HEK293 (cell line): ENCODE data around the gene ANKZF1.

Experiments
- CTCF ChIA-PET: fragments of 350-600 bp; formaldehyde crosslinking; extraction: SDS; loops from one replicate; lab custom pipeline; 2021; ENCODE audit warnings: antibody characterized with exemption; lab: Yijun Ruan, JAX
- POLR2A ChIA-PET: fragments of 300-600 bp; formaldehyde crosslinking; extraction: SDS; loops from one replicate; lab custom pipeline; 2020; ENCODE audit warnings: antibody characterized with exemption, inconsistent platforms; lab: Yijun Ruan, JAX
- H3K27ac ChIP-seq: fragments of 200-500 bp; sonication (Bioruptor generic); 2 replicates; pipeline ENCODE4 v1.5.1; 2014; ENCODE audit warnings: low read depth, low read length, control low read depth, inconsistent platforms; ENCODE audit errors: extremely low read depth
- H3K36me3 ChIP-seq, 2 experiments: fragments of 200-500 bp in 1 of 2; sonication (Bioruptor generic) in 1 of 2; 1 replicate in 1 of 2; 2 replicates in 1 of 2; pipeline ENCODE4 v1.5.1; 2014 to 2017; ENCODE audit warnings: inconsistent platforms in 2 of 2, low read length in 2 of 2; ENCODE audit not compliant: control insufficient read depth in 2 of 2, insufficient read depth in 1 of 2
- H3K4me1 ChIP-seq: fragments of 200-500 bp; sonication (Bioruptor generic); 2 replicates; pipeline ENCODE4 v1.5.1; 2014; ENCODE audit warnings: mild to moderate bottlenecking, low read length, inconsistent platforms; ENCODE audit not compliant: control insufficient read depth, insufficient read depth
- H3K4me3 ChIP-seq: 2 replicates; pipeline ENCODE4 v1.5.1; 2011; ENCODE audit warnings: low read depth, mild to moderate bottlenecking, control low read depth, low read length, moderate library complexity
- H3K9me3 ChIP-seq: fragments of 200-500 bp; sonication (Bioruptor generic); 2 replicates; pipeline ENCODE4 v1.5.1; 2014; ENCODE audit warnings: low read depth, low read length, inconsistent platforms; ENCODE audit not compliant: control insufficient read depth, insufficient read depth
- GLI2 ChIP-seq: fragments of 450-650 bp; formaldehyde crosslinking; IDR thresholded peaks from 2 replicates; pipeline ENCODE4; 2017; ENCODE audit warnings: missing biosample characterization, missing genetic modification characterization, low read depth, borderline replicate concordance
- HOXD13 ChIP-seq: sonication (generic); formaldehyde crosslinking; IDR thresholded peaks from 2 replicates; pipeline ENCODE4 v1.8.0; 2022; ENCODE audit warnings: missing genetic modification reagents, borderline replicate concordance
- IKZF3 ChIP-seq: fragments of 450-650 bp; IDR thresholded peaks from 2 replicates; pipeline ENCODE4 v1.5.0; 2018; ENCODE audit warnings: missing biosample characterization, mild to moderate bottlenecking, missing genetic modification characterization, moderate library complexity
- KLF10 ChIP-seq: fragments of 450-650 bp; IDR thresholded peaks from 2 replicates; pipeline ENCODE4 v1.5.1; 2018; ENCODE audit warnings: missing biosample characterization, mild to moderate bottlenecking, missing genetic modification characterization
- KLF17 ChIP-seq: fragments of 450-650 bp; formaldehyde crosslinking; IDR thresholded peaks from 2 replicates; pipeline ENCODE4 v1.5.1; 2016; ENCODE audit warnings: missing biosample characterization, missing genetic modification characterization
- MZF1 ChIP-seq: fragments of 450-650 bp; formaldehyde crosslinking; IDR thresholded peaks from 2 replicates; pipeline ENCODE4 v1.5.1; 2017; ENCODE audit warnings: missing biosample characterization, missing genetic modification characterization, borderline replicate concordance
- PRDM4 ChIP-seq: fragments of 450-650 bp; formaldehyde crosslinking; IDR thresholded peaks from 2 replicates; pipeline ENCODE4 v1.5.1; 2017; ENCODE audit warnings: missing biosample characterization, missing genetic modification characterization
- SP2 ChIP-seq: fragments of 450-650 bp; formaldehyde crosslinking; IDR thresholded peaks from 2 replicates; pipeline ENCODE4 v1.5.1; 2016; ENCODE audit warnings: missing biosample characterization, missing genetic modification characterization
- TCF7L2 ChIP-seq: IDR thresholded peaks from 2 replicates; pipeline ENCODE4 v1.6.1; 2011; ENCODE audit warnings: low read depth, mild to moderate bottlenecking, inconsistent platforms, low read length, moderate library complexity, borderline replicate concordance
- ZBTB7A ChIP-seq: fragments of 450-650 bp; formaldehyde crosslinking; IDR thresholded peaks from 2 replicates; pipeline ENCODE4 v1.5.1; 2016; ENCODE audit warnings: low read depth, missing biosample characterization, missing genetic modification characterization
- ZFP69B ChIP-seq: fragments of 450-650 bp; formaldehyde crosslinking; IDR thresholded peaks from 2 replicates; pipeline ENCODE4 v1.5.1; 2016; ENCODE audit warnings: missing biosample characterization, missing genetic modification characterization
- ZNF37A ChIP-seq: fragments of 450-650 bp; IDR thresholded peaks from 2 replicates; pipeline ENCODE4 v1.5.1; 2018; ENCODE audit warnings: missing biosample characterization, missing genetic modification characterization
- ZNF473 ChIP-seq: fragments of 450-650 bp; formaldehyde crosslinking; IDR thresholded peaks from 2 replicates; pipeline ENCODE4 v1.5.1; 2017; ENCODE audit warnings: missing biosample characterization, missing genetic modification characterization
- ZNF488 ChIP-seq: fragments of 450-650 bp; formaldehyde crosslinking; IDR thresholded peaks from 2 replicates; pipeline ENCODE4 v1.5.1; 2016; ENCODE audit warnings: missing biosample characterization, missing genetic modification characterization
- ZNF521 ChIP-seq: fragments of 450-650 bp; formaldehyde crosslinking; IDR thresholded peaks from 2 replicates; pipeline ENCODE4 v1.5.1; 2017; ENCODE audit warnings: missing biosample characterization, mild to moderate bottlenecking, missing genetic modification characterization
- ZNF561 ChIP-seq: fragments of 450-650 bp; IDR thresholded peaks from 2 replicates; pipeline ENCODE4 v1.5.1; 2018; ENCODE audit warnings: missing biosample characterization, missing genetic modification characterization, borderline replicate concordance
- ZNF645 ChIP-seq: fragments of 450-650 bp; formaldehyde crosslinking; IDR thresholded peaks from 2 replicates; pipeline ENCODE4; 2016; ENCODE audit warnings: missing biosample characterization, missing genetic modification characterization
- ZNF707 ChIP-seq: fragments of 450-650 bp; formaldehyde crosslinking; IDR thresholded peaks from 2 replicates; pipeline ENCODE4 v1.5.1; 2016; ENCODE audit warnings: missing biosample characterization, missing genetic modification characterization
- ZNF791 ChIP-seq: fragments of 450-650 bp; formaldehyde crosslinking; IDR thresholded peaks from 2 replicates; pipeline ENCODE4 v1.5.1; 2016; ENCODE audit warnings: missing biosample characterization, missing genetic modification characterization
- ZNF843 ChIP-seq: fragments of 450-650 bp; formaldehyde crosslinking; IDR thresholded peaks from 2 replicates; pipeline ENCODE4 v1.5.1; 2016; ENCODE audit warnings: missing biosample characterization, missing genetic modification characterization

Gene ANKZF1

GRCh38 chr2:219280651-219281050 is 51.0 kb downstream of the ANKZF1 start (continued):
- TF ChIP-seq PRDM4 = no peak
- TF ChIP-seq TCF7L2 = no peak
- no peak for TF ChIP-seq IKZF3 (tag by site-specific recombination)
- TF ChIP-seq ZNF37A = no peak
- TF ChIP-seq ZNF791 (tag by site-specific recombination) = no peak
- no peak for TF ChIP-seq ZBTB7A (tag by site-specific recombination)
- TF ChIP-seq SP2 = no peak
- no peak for TF ChIP-seq ZNF561 (tag by site-specific recombination)

GRCh38 chr2:219281588-219281987 is 52.0 kb downstream of the ANKZF1 start:
- TF ChIP-seq KLF17 (tag by site-specific recombination) (peak; percentile 43; the same call in 1 of the 2 replicates), MZF1 (tag by site-specific recombination) (no peak), ZNF645 (no peak)
- Histone ChIP-seq H3K9me3 (no peaks in the 10 kb centered on the region), H3K4me3 (no peak overlapping the region), H3K36me3 (peaks cover 0 to 60% of the 10 kb centered on the region in 2 experiments; a peak in 1 of 3 replicates), H3K27ac (no peak overlapping the region), H3K4me1 (peaks cover 6% of the 10 kb centered on the region)
- POLR2A ChIA-PET = interaction anchor here (1.3 kb wide), 1 partner anchor 13 kb away, joined by 4 read pairs; no protein-coding TSS in a partner anchor
- CTCF ChIA-PET = interaction anchor here (0.7 to 15.0 kb wide), 3 partner anchors 15 to 159 kb away, joined by 4 to 297 read pairs (median 6); no protein-coding TSS in a partner anchor

- peaks cover 0 to 64% of the 10 kb centered on the region in 2 experiments; a peak in 1 of 3 replicates for H3K36me3 ChIP-seq
- H3K4me1 ChIP-seq = peaks cover 6% of the 10 kb centered on the region
- no peak for TF ChIP-seq ZNF707 (tag by site-specific recombination)
- TF ChIP-seq ZNF473 (tag by site-specific recombination) = no peak
- TF ChIP-seq HOXD13 (CRISPR knock-in tag) = no peak
- TF ChIP-seq ZNF843 (tag by site-specific recombination) = no peak
- no peak for TF ChIP-seq ZNF488
- no peak for TF ChIP-seq KLF10 (tag by site-specific recombination)
- no peak for TF ChIP-seq ZFP69B (tag by site-specific recombination)
- no peak for TF ChIP-seq ZNF521 (tag by site-specific recombination)
- no peak for TF ChIP-seq GLI2 (tag by site-specific recombination)
- ChIA-PET CTCF (interaction anchor here (1.0 to 15.0 kb wide), 2 partner anchors 14 to 123 kb away, joined by 4 to 297 read pairs; no protein-coding TSS in a partner anchor), POLR2A (no interaction called here)
- no peak overlapping the region for H3K27ac ChIP-seq
- no peak overlapping the region for H3K4me3 ChIP-seq
- no peaks in the 10 kb centered on the region for H3K9me3 ChIP-seq
Measured at GRCh38 chr2:219282375-219282774, 52.8 kb downstream of the ANKZF1 start.
